HepG2 (cell line): ENCODE measurements around the gene BID. TPM values are rescaled to one million over a fixed set of nuclear protein-coding genes. Genes with fewer than 3 reads are reported as not detected.

Experiments used
- CHD4 ChIP-seq: fragments of 200-600 bp; sonication (generic); IDR thresholded peaks from 2 replicates; pipeline ENCODE4 v1.7.0; 2017; ENCODE audit warnings: mild to moderate bottlenecking, low read length, borderline replicate concordance
- ESRRA ChIP-seq: sonication (generic); formaldehyde crosslinking; IDR thresholded peaks from 2 replicates; pipeline ENCODE4 v1.5.1; 2020; ENCODE audit warnings: mild to moderate bottlenecking, low read depth, missing genetic modification reagents
- FOSL1 ChIP-seq: sonication (generic); formaldehyde crosslinking; IDR thresholded peaks from 2 replicates; pipeline ENCODE4 v1.9.0; 2021; ENCODE audit warnings: missing genetic modification reagents, borderline replicate concordance
- KLF12 ChIP-seq: sonication (generic); formaldehyde crosslinking; IDR thresholded peaks from 2 replicates; pipeline ENCODE4 v1.4.0; 2020; ENCODE audit warnings: missing genetic modification reagents, borderline replicate concordance
- MXD4 ChIP-seq: IDR thresholded peaks from 2 replicates; pipeline ENCODE4 v1.6.1; 2016; ENCODE audit warnings: mild to moderate bottlenecking, missing biosample characterization, missing genetic modification reagents
- NAIF1 ChIP-seq: sonication (generic); formaldehyde crosslinking; IDR thresholded peaks from 2 replicates; pipeline ENCODE4 v1.5.0; 2020; ENCODE audit warnings: mild to moderate bottlenecking, missing genetic modification reagents, borderline replicate concordance
- NFKB2 ChIP-seq: sonication (generic); formaldehyde crosslinking; IDR thresholded peaks from 2 replicates; pipeline ENCODE4 v1.4.0; 2020; ENCODE audit warnings: missing genetic modification reagents, borderline replicate concordance
- RERE ChIP-seq: IDR thresholded peaks from 2 replicates; pipeline ENCODE4 v1.6.1; 2016; ENCODE audit warnings: low read depth, missing genetic modification reagents, missing compliant biosample characterization
- SUZ12 ChIP-seq: fragments of 150-350 bp; IDR thresholded peaks from 2 replicates; pipeline ENCODE4 v1.6.1; 2014; ENCODE audit warnings: low read depth, low read length
- ZNF136 ChIP-seq: sonication (generic); formaldehyde crosslinking; IDR thresholded peaks from 2 replicates; pipeline ENCODE4 v1.8.1; 2022; ENCODE audit warnings: low read depth, mild to moderate bottlenecking, moderate library complexity, missing genetic modification reagents
- ZNF207 ChIP-seq: fragments of 450-650 bp; IDR thresholded peaks from 2 replicates; pipeline ENCODE4 v1.6.1; 2016; ENCODE audit warnings: antibody characterized with exemption, borderline replicate concordance
- ZNF260 ChIP-seq: sonication (generic); formaldehyde crosslinking; IDR thresholded peaks from 2 replicates; pipeline ENCODE4 v1.4.0; 2020; ENCODE audit warnings: missing genetic modification reagents, low read depth, mild to moderate bottlenecking, borderline replicate concordance
- ZSCAN22 ChIP-seq: sonication (generic); formaldehyde crosslinking; IDR thresholded peaks from 2 replicates; pipeline ENCODE4 v1.4.0; 2020; ENCODE audit warnings: mild to moderate bottlenecking, missing genetic modification reagents
- ZSCAN30 ChIP-seq: sonication (generic); formaldehyde crosslinking; IDR thresholded peaks from 2 replicates; pipeline ENCODE4 v1.5.0; 2020; ENCODE audit warnings: mild to moderate bottlenecking, missing genetic modification reagents
- ZSCAN31 ChIP-seq: sonication (generic); formaldehyde crosslinking; IDR thresholded peaks from 2 replicates; pipeline ENCODE4 v1.5.0; 2020; ENCODE audit warnings: low read depth, mild to moderate bottlenecking, missing genetic modification reagents
- polyA plus RNA-seq, 8 experiments: library from polyadenylated mRNA; depleted of rRNA in 3 of 8; stranded (reverse) in 7 of 8; unstranded in 1 of 8; fragments of >200 nt; fragmentation: Illumina TruSeq in 4 of 8; extraction: Trizol in 4 of 8; gene quantifications; 2 replicates each; pipeline versions ENCODE4 v1.2.1 to v1.2.3, GENCODE V29; 2011 to 2016; ENCODE audit warnings: low read depth in 4 of 8, missing spikeins in 1 of 8, mixed read lengths in 1 of 8; ENCODE audit not compliant: insufficient read depth in 1 of 8
- total RNA-seq, 5 experiments: library from RNA; depleted of rRNA; stranded (reverse); fragments of >200 nt; fragmentation: Illumina TruSeq; extraction: Trizol; gene quantifications; 2 replicates each; pipeline ENCODE4 v1.2.3, GENCODE V29; 2016; ENCODE audit warnings: low read depth in 1 of 5
- TF ChIP-seq, protein P1 (sequence below): sonication (generic); formaldehyde crosslinking; IDR thresholded peaks from 2 replicates; pipeline ENCODE4 v1.5.0; 2020; ENCODE audit warnings: mild to moderate bottlenecking, missing genetic modification reagents
- TF ChIP-seq, protein P2 (sequence below): sonication (generic); formaldehyde crosslinking; IDR thresholded peaks from 2 replicates; pipeline ENCODE4 v1.5.0; 2020; ENCODE audit warnings: mild to moderate bottlenecking, missing genetic modification reagents
- TF ChIP-seq, protein P3 (sequence below): sonication (generic); formaldehyde crosslinking; IDR thresholded peaks from 2 replicates; pipeline ENCODE4 v1.4.0; 2020; ENCODE audit warnings: mild to moderate bottlenecking, missing genetic modification reagents

Gene BID
- total and polyA plus RNA-seq, 2 of the 13 experiments (the other 11 are each of a cell fraction or from before 2014, with no cell fraction given): 35.3 to 51.7 TPM

- TF ChIP-seq ZNF136: no peak
- TF ChIP-seq, protein P1, sequence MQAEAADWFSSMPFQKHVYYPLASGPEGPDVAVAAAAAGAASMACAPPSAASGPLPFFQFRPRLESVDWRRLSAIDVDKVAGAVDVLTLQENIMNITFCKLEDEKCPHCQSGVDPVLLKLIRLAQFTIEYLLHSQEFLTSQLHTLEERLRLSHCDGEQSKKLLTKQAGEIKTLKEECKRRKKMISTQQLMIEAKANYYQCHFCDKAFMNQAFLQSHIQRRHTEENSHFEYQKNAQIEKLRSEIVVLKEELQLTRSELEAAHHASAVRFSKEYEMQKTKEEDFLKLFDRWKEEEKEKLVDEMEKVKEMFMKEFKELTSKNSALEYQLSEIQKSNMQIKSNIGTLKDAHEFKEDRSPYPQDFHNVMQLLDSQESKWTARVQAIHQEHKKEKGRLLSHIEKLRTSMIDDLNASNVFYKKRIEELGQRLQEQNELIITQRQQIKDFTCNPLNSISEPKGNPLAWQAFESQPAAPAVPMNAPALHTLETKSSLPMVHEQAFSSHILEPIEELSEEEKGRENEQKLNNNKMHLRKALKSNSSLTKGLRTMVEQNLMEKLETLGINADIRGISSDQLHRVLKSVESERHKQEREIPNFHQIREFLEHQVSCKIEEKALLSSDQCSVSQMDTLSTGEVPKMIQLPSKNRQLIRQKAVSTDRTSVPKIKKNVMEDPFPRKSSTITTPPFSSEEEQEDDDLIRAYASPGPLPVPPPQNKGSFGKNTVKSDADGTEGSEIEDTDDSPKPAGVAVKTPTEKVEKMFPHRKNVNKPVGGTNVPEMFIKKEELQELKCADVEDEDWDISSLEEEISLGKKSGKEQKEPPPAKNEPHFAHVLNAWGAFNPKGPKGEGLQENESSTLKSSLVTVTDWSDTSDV (CRISPR knock-in tag): no peak
- no peak for TF ChIP-seq ESRRA (CRISPR knock-in tag)
- no peak for TF ChIP-seq SUZ12
- TF ChIP-seq FOSL1 (CRISPR knock-in tag): no peak
- TF ChIP-seq RERE (CRISPR knock-in tag): no peak
- TF ChIP-seq KLF12: no peak
- no peak for TF ChIP-seq ZSCAN22 (CRISPR knock-in tag)
- TF ChIP-seq, protein P2, sequence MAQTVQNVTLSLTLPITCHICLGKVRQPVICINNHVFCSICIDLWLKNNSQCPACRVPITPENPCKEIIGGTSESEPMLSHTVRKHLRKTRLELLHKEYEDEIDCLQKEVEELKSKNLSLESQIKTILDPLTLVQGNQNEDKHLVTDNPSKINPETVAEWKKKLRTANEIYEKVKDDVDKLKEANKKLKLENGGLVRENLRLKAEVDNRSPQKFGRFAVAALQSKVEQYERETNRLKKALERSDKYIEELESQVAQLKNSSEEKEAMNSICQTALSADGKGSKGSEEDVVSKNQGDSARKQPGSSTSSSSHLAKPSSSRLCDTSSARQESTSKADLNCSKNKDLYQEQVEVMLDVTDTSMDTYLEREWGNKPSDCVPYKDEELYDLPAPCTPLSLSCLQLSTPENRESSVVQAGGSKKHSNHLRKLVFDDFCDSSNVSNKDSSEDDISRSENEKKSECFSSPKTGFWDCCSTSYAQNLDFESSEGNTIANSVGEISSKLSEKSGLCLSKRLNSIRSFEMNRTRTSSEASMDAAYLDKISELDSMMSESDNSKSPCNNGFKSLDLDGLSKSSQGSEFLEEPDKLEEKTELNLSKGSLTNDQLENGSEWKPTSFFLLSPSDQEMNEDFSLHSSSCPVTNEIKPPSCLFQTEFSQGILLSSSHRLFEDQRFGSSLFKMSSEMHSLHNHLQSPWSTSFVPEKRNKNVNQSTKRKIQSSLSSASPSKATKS (CRISPR knock-in tag): no peak
- no peak for TF ChIP-seq CHD4
- TF ChIP-seq NFKB2: no peak
- TF ChIP-seq, protein P3, sequence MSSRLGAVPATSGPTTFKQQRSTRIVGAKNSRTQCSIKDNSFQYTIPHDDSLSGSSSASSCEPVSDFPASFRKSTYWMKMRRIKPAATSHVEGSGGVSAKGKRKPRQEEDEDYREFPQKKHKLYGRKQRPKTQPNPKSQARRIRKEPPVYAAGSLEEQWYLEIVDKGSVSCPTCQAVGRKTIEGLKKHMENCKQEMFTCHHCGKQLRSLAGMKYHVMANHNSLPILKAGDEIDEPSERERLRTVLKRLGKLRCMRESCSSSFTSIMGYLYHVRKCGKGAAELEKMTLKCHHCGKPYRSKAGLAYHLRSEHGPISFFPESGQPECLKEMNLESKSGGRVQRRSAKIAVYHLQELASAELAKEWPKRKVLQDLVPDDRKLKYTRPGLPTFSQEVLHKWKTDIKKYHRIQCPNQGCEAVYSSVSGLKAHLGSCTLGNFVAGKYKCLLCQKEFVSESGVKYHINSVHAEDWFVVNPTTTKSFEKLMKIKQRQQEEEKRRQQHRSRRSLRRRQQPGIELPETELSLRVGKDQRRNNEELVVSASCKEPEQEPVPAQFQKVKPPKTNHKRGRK (CRISPR knock-in tag): no peak
- no peak for TF ChIP-seq ZSCAN30
- TF ChIP-seq ZSCAN31 (CRISPR knock-in tag): no peak
- TF ChIP-seq ZNF260: no peak
- no peak for TF ChIP-seq MXD4 (CRISPR knock-in tag)
- TF ChIP-seq ZNF207: no peak
- no peak for TF ChIP-seq NAIF1 (CRISPR knock-in tag)
These were observed 2.9 kb upstream of the BID start (continued) for GRCh38 chr22:17777005-17777716.
